Stimulated activated naive CD8-positive, alpha-beta T cell treated with anti-CD3 and anti-CD28 coated beads, Interleukin-15, Interleukin-2, amounts not matched to agents 100 U/mL and 50 U/mL, for 24 hours (primary cell): ENCODE measurements around the gene ACAD11.
"Not testable (repeated sequence)": the region's sequence is repeated elsewhere in the genome, so short reads cannot be mapped to it uniquely, and the experiment has no call there.

Source experiments
- ATAC-seq: fragments of 150-1000 bp; cut with Tn5 transposase; one replicate; pipeline ENCODE4 v1.10.0; 2021
- DNase-seq: peaks from one replicate; pipeline ENCODE4 v3.0.0; 2021

The ACAD11 gene

GRCh38 chr3:132597660-132598059, 61.9 kb downstream of the ACAD11 start:
- no peak for DNase-seq
- ATAC-seq, result no peak

- DNase-seq (no peak), ATAC-seq (peak; percentile 43)
Measured at GRCh38 chr3:132596816-132597433, 62.7 kb downstream of the ACAD11 start, which contains the start of gene ACKR4. TSS of gene ACKR4 (plus strand) at chr3:132597270. CDS start at chr3:132600398, 3,128 bp downstream.

- no peak for DNase-seq
- ATAC-seq, result no peak
Measured at GRCh38 chr3:132596326-132596725, 63.3 kb downstream of the ACAD11 start.

GRCh38 chr3:132595014-132595413, 64.6 kb downstream of the ACAD11 start:
- ATAC-seq (no peak), DNase-seq (no peak)

- ATAC-seq (no peak), DNase-seq (no peak)
Measured at GRCh38 chr3:132594498-132594897, 65.1 kb downstream of the ACAD11 start.

- ATAC-seq (no peak), DNase-seq (no peak)
Measured at GRCh38 chr3:132593947-132594323, 65.7 kb downstream of the ACAD11 start.

- DNase-seq (no peak), ATAC-seq (no peak)
Measured at GRCh38 chr3:132593241-132593946, 66.2 kb downstream of the ACAD11 start.

- ATAC-seq (no peak), DNase-seq (no peak)
Measured at GRCh38 chr3:132592216-132592615, 67.4 kb downstream of the ACAD11 start.

GRCh38 chr3:132587401-132587800, 72.2 kb downstream of the ACAD11 start:
- DNase-seq (no peak), ATAC-seq (no peak)

- ATAC-seq, result no peak
- no peak for DNase-seq
Measured at GRCh38 chr3:132573797-132574211, 85.8 kb downstream of the ACAD11 start.

GRCh38 chr3:132570016-132570415, 89.6 kb downstream of the ACAD11 start:
- no peak for ATAC-seq
- no peak for DNase-seq

GRCh38 chr3:132569580-132569979, 90.0 kb downstream of the ACAD11 start:
- ATAC-seq (peak; percentile 29), DNase-seq (no peak)

GRCh38 chr3:132569153-132569552, 90.5 kb downstream of the ACAD11 start:
- DNase-seq (no peak), ATAC-seq (peak; percentile 93)

- no peak for DNase-seq
- peak; percentile 42 for ATAC-seq
Measured at GRCh38 chr3:132568422-132568821, 91.2 kb downstream of the ACAD11 start.

- ATAC-seq (no peak), DNase-seq (no peak)
Measured at GRCh38 chr3:132564070-132564465, 95.5 kb downstream of the ACAD11 start.

- no peak for DNase-seq
- no peak for ATAC-seq
Measured at GRCh38 chr3:132563420-132564069, 96.1 kb downstream of the ACAD11 start.

GRCh38 chr3:132561003-132561402, 98.6 kb downstream of the ACAD11 start:
- ATAC-seq (no peak), DNase-seq (no peak)

- no peak for ATAC-seq
- DNase-seq, result no peak
Measured at GRCh38 chr3:132556508-132557159, 103.0 kb downstream of the ACAD11 start.

- ATAC-seq, result not testable (repeated sequence)
Measured at GRCh38 chr3:132556036-132556386, 103.6 kb downstream of the ACAD11 start.

GRCh38 chr3:132555306-132556035, 104.1 kb downstream of the ACAD11 start:
- DNase-seq (no peak), ATAC-seq (no peak)

More at GRCh38 chr3:132556036-132556386, 103.6 kb downstream of the ACAD11 start:
- DNase-seq, result not testable (repeated sequence)

GRCh38 chr3:132554437-132554836, 105.2 kb downstream of the ACAD11 start:
- no peak for ATAC-seq
- no peak for DNase-seq

- DNase-seq, result no peak
Measured at GRCh38 chr3:132553826-132554225, 105.8 kb downstream of the ACAD11 start.

More at GRCh38 chr3:132553826-132554225, 105.8 kb downstream of the ACAD11 start:
- ATAC-seq, result no peak
